C4-2B (cell line): ENCODE results near the gene SLC36A1.

Source experiments
- ZFX ChIP-seq: fragments of 450-650 bp; IDR thresholded peaks from 2 replicates; pipeline ENCODE4 v1.6.1; 2017
- TF ChIP-seq, protein P1 (sequence below): fragments of 450-650 bp; conservative IDR thresholded peaks from 2 replicates; pipeline ENCODE4 v1.5.1; 2017; ENCODE audit warnings: mild to moderate bottlenecking

GRCh38 chr5:151430731-151431130 is 16.7 kb upstream of the SLC36A1 start:
- TF ChIP-seq, protein P1, sequence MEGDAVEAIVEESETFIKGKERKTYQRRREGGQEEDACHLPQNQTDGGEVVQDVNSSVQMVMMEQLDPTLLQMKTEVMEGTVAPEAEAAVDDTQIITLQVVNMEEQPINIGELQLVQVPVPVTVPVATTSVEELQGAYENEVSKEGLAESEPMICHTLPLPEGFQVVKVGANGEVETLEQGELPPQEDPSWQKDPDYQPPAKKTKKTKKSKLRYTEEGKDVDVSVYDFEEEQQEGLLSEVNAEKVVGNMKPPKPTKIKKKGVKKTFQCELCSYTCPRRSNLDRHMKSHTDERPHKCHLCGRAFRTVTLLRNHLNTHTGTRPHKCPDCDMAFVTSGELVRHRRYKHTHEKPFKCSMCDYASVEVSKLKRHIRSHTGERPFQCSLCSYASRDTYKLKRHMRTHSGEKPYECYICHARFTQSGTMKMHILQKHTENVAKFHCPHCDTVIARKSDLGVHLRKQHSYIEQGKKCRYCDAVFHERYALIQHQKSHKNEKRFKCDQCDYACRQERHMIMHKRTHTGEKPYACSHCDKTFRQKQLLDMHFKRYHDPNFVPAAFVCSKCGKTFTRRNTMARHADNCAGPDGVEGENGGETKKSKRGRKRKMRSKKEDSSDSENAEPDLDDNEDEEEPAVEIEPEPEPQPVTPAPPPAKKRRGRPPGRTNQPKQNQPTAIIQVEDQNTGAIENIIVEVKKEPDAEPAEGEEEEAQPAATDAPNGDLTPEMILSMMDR, result no peak
- TF ChIP-seq ZFX, result no peak
